IMR-90 (cell line): ENCODE data around the gene TEX264. TPM values are rescaled to one million over a fixed set of nuclear protein-coding genes. Genes with fewer than 3 reads are reported as not detected.

Source experiments
- ATAC-seq: fragments of 200-7000 bp; cut with Tn5 transposase; 2 replicates; pipeline ENCODE4 v1.9.1; 2020; ENCODE audit warnings: low read depth, mild to moderate bottlenecking, moderate library complexity
- BruUV-seq: library from RNA; stranded (reverse); fragments of 400-500 nt; replicated peaks from 2 replicates; lab custom pipeline; 2021; lab: Mats Ljungman, UMichigan
- CTCF ChIA-PET: fragments of 300-600 bp; formaldehyde crosslinking; extraction: SDS; loops from one replicate; lab custom pipeline; 2021; ENCODE audit warnings: antibody characterized with exemption; lab: Yijun Ruan, JAX
- POLR2A ChIA-PET: fragments of 300-600 bp; sonication (Branson Sonifier 250); formaldehyde crosslinking; loops from one replicate; lab custom pipeline; 2022; ENCODE audit warnings: antibody characterized with exemption; ENCODE audit not compliant: unreplicated experiment; lab: Charles Lee
- DNase-seq: peaks from one replicate; pipeline ENCODE4 v3.0.0; 2013
- H2AFZ ChIP-seq: replicated peaks from 2 replicates; pipeline ENCODE3; 2013; ENCODE audit warnings: low read length, mild to moderate bottlenecking; ENCODE audit not compliant: poor library complexity
- H2AK5ac ChIP-seq: 2 replicates; pipeline ENCODE4 v1.6.1; 2013; ENCODE audit warnings: low read depth, low read length, inconsistent platforms
- H2AK9ac ChIP-seq: replicated peaks from 2 replicates; pipeline ENCODE3; 2013; ENCODE audit warnings: mild to moderate bottlenecking, low read depth, low read length, moderate library complexity; ENCODE audit not compliant: poor library complexity
- H2BK120ac ChIP-seq: 2 replicates; pipeline ENCODE4 v1.6.1; 2013; ENCODE audit warnings: low read depth, low read length, inconsistent platforms
- H2BK15ac ChIP-seq: 3 replicates; pipeline ENCODE4 v1.6.1; 2013; ENCODE audit warnings: low read depth, low read length, inconsistent platforms
- H2BK20ac ChIP-seq: 2 replicates; pipeline ENCODE4 v1.6.1; 2013; ENCODE audit warnings: low read depth, mild to moderate bottlenecking, inconsistent platforms, low read length, moderate library complexity
- H2BK5ac ChIP-seq: 2 replicates; pipeline ENCODE4 v1.6.1; 2013; ENCODE audit warnings: mild to moderate bottlenecking, low read depth, low read length, inconsistent platforms; ENCODE audit not compliant: poor library complexity, severe bottlenecking
- H3K14ac ChIP-seq: replicated peaks from 2 replicates; pipeline ENCODE4 v1.6.1; 2013; ENCODE audit warnings: low read depth, low read length, inconsistent platforms
- H3K18ac ChIP-seq: 2 replicates; pipeline ENCODE4 v1.6.1; 2013; ENCODE audit warnings: low read depth, low read length, control low read depth
- H3K23ac ChIP-seq: 2 replicates; pipeline ENCODE4 v1.6.1; 2013; ENCODE audit warnings: low read depth, low read length, inconsistent platforms
- H3K27ac ChIP-seq: 2 replicates; pipeline ENCODE4 v1.5.1; 2013; ENCODE audit warnings: mild to moderate bottlenecking, control low read depth, low read length; ENCODE audit not compliant: insufficient read depth
- H3K27me3 ChIP-seq: 2 replicates; pipeline ENCODE4 v1.6.1; 2013; ENCODE audit warnings: low read length; ENCODE audit not compliant: control insufficient read depth, insufficient read depth
- H3K36me3 ChIP-seq: 2 replicates; pipeline ENCODE4 v1.6.1; 2013; ENCODE audit warnings: low read length, mixed read lengths; ENCODE audit not compliant: control insufficient read depth, insufficient read depth
- H3K4ac ChIP-seq: 2 replicates; pipeline ENCODE4 v1.6.1; 2013; ENCODE audit warnings: low read depth, low read length, inconsistent platforms
- H3K4me1 ChIP-seq: 2 replicates; pipeline ENCODE4 v1.6.1; 2013; ENCODE audit warnings: low read length, mixed read lengths; ENCODE audit not compliant: control insufficient read depth, insufficient read depth
- H3K4me2 ChIP-seq: 2 replicates; pipeline ENCODE4 v1.6.1; 2013; ENCODE audit warnings: low read depth, mild to moderate bottlenecking, control low read depth, low read length, moderate library complexity
- H3K4me3 ChIP-seq: 2 replicates; pipeline ENCODE4 v1.5.1; 2013; ENCODE audit warnings: low read depth, mild to moderate bottlenecking, control low read depth, low read length, moderate library complexity; ENCODE audit not compliant: insufficient read depth
- H3K56ac ChIP-seq: 2 replicates; pipeline ENCODE4 v1.6.1; 2013; ENCODE audit warnings: low read length, inconsistent platforms; ENCODE audit not compliant: insufficient read depth; ENCODE audit errors: extremely low read depth
- H3K79me1 ChIP-seq, 2 experiments: 2 replicates each; pipeline ENCODE4 v1.6.1; 2013; ENCODE audit warnings: low read length in 2 of 2, inconsistent platforms in 1 of 2, low read depth in 1 of 2
- H3K9ac ChIP-seq: 2 replicates; pipeline ENCODE4 v1.6.1; 2013; ENCODE audit warnings: low read depth, low read length, control low read depth
- H3K9me1 ChIP-seq: 2 replicates; pipeline ENCODE4 v1.6.1; 2013; ENCODE audit warnings: low read length, inconsistent platforms; ENCODE audit not compliant: insufficient read depth
- H3K9me3 ChIP-seq: 2 replicates; pipeline ENCODE4 v1.6.1; 2013; ENCODE audit warnings: low read length; ENCODE audit not compliant: control insufficient read depth, insufficient read depth
- H4K20me1 ChIP-seq: 2 replicates; pipeline ENCODE4 v1.6.1; 2013; ENCODE audit warnings: low read length, inconsistent platforms; ENCODE audit not compliant: insufficient read depth
- H4K5ac ChIP-seq: 2 replicates; pipeline ENCODE4 v1.6.1; 2013; ENCODE audit warnings: mild to moderate bottlenecking, low read depth, low read length, control low read depth
- H4K8ac ChIP-seq, 2 experiments: 2 replicates each; pipeline ENCODE4 v1.6.1; 2013; ENCODE audit warnings: low read depth in 2 of 2, low read length in 2 of 2, control low read depth in 1 of 2, inconsistent platforms in 1 of 2
- H4K91ac ChIP-seq: 2 replicates; pipeline ENCODE4 v1.6.1; 2013; ENCODE audit warnings: low read depth, low read length, inconsistent platforms; ENCODE audit not compliant: insufficient read depth
- MAZ ChIP-seq: IDR thresholded peaks from 2 replicates; pipeline ENCODE4 v1.6.1; 2012; ENCODE audit warnings: low read depth, mild to moderate bottlenecking, low read length, improper control_type of control experiment, moderate library complexity, borderline replicate concordance
- RFX5 ChIP-seq: IDR thresholded peaks from 2 replicates; pipeline ENCODE4 v1.8.0; 2012; ENCODE audit warnings: low read depth, mild to moderate bottlenecking, low read length, moderate library complexity
- WGBS, 2 experiments: methylation state at CpG; one replicate each; pipeline versions ENCODE4 v1.1.5 to v1.1.7; 2013; ENCODE audit warnings: missing lambda C conversion rate in 2 of 2; ENCODE audit not compliant: insufficient read length in 1 of 2; ENCODE audit errors: extremely low coverage in 2 of 2; 5-methylcytosine and 5-hydroxymethylcytosine counted together
- dilution Hi-C: fragments of 300-500 bp; cut with HindIII; formaldehyde crosslinking; loops from one replicate; pipeline ENCODE4 v1.14.3; 2018; ENCODE audit warnings: low sequenced_read_pairs; ENCODE audit not compliant: unreplicated experiment
- in situ Hi-C: fragments of 300-500 bp; cut with MboI; formaldehyde crosslinking; loops from 3 replicates; pipeline ENCODE4 v1.14.3; 2019; ENCODE audit warnings: low sequenced_read_pairs, inconsistent platforms, mixed read lengths
- intact Hi-C: fragments of 100-400 bp; cut with micrococcal nuclease; formaldehyde crosslinking; loops from 2 replicates; pipeline ENCODE4 v1.10.0; 2022
- polyA plus RNA-seq, 3 experiments: library from polyadenylated mRNA; depleted of rRNA; stranded (reverse); fragments of >200 nt; gene quantifications; 2 replicates each; pipeline ENCODE4 v1.2.3, GENCODE V29; 2012; ENCODE audit warnings: low replicate concordance in 1 of 3
- total RNA-seq: library from RNA; depleted of rRNA; stranded (reverse); fragments of >200 nt; gene quantifications from 2 replicates; pipeline ENCODE4 v1.2.3, GENCODE V29; 2012
- TF ChIP-seq, protein P1 (sequence below): fragments of 150-350 bp; IDR thresholded peaks from 2 replicates; pipeline ENCODE4 v1.6.1; 2017; ENCODE audit warnings: mild to moderate bottlenecking, antibody characterized with exemption, low read length, low read depth

The TEX264 gene
- total and polyA plus RNA-seq, 2 of the 4 experiments (the other 2 are of a cell fraction): 30.3 to 45.0 TPM

DNA sequence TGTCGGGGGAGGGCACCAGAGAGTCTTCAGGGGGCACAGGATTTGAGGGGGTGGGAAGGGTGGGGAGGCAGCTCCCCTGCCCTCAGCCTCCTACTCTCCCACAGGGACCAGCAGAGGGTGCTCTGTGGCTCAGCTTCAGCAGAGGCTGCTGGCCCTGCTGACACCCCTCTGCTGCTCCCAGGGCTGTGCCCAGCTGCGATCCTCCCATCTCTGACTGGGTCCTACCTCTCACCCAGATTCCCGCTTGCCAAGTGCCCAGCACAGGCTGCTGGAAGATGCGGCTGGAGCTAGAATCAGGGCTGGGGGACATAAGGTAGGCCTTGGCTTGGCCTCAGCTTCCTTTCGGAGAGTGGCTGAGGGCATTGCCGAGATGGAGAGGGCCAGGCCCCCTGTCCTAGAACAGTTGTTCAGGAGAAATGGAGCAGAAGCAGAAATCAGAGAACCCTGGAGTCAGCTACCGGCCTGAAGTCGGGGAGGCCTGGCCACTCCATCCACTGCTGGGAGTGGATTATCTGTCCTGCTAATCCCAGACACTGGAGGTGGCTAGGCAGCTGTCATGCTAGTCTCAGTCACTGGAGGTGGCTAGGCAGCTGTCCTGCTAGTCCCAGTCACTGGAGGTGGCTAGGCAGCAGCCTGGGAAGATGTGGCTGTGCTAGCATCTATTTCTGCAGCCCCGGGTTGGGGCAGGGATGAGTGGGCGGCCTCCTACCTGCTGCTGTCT, 39.7 kb downstream of the TEX264 start:
- Histone ChIP-seq H2AK9ac (no peak overlapping the region), H2BK20ac (no peak overlapping the region), H3K18ac (no peak overlapping the region), H2AK5ac (no peak overlapping the region), H4K8ac (no peak overlapping the region), H3K4me2 (no peak overlapping the region), H2AFZ (no peak overlapping the region), H3K14ac (no peak overlapping the region), H3K56ac (no peak overlapping the region), H2BK5ac (no peak overlapping the region), H3K4me1 (no peaks in the 10 kb centered on the region), H3K27me3 (peaks cover 15% of the 10 kb centered on the region; the same call in 1 of the 2 replicates), H3K9me3 (no peaks in the 10 kb centered on the region), H3K23ac (no peak overlapping the region), H4K5ac (no peak overlapping the region), H3K36me3 (no peaks in the 10 kb centered on the region), H3K27ac (no peak overlapping the region), H3K79me1 (no peaks in the 10 kb centered on the region), H3K4ac (no peak overlapping the region), H3K9ac (no peak overlapping the region), H4K20me1 (peaks cover 8% of the 10 kb centered on the region), H4K91ac (no peak overlapping the region), H3K4me3 (no peak overlapping the region), H3K9me1 (no peaks in the 10 kb centered on the region; the same call in 1 of the 2 replicates), H2BK120ac (no peak overlapping the region), H2BK15ac (no peak overlapping the region)
- dilution Hi-C loops (no loop called here), intact Hi-C loops (loop anchor here (5.0 kb wide), 1 partner anchor 92 kb away; no protein-coding TSS in a partner anchor), in situ Hi-C loops (no loop called here)
- ChIA-PET CTCF (interaction anchor here (0.8 kb wide), 1 partner anchor 8 kb away, joined by 4 read pairs; no protein-coding TSS in a partner anchor), POLR2A (no interaction called here)
- no TSS peak for BruUV-seq
- ATAC-seq (no peak), DNase-seq (no peak)
- 67% methylated on average over 5 of the region's 10 CpGs; no CpG with 5 or more reads in 1 of the 2 experiments for WGBS, 2 experiments
- no peak for TF ChIP-seq MAZ
- TF ChIP-seq RFX5: no peak
- TF ChIP-seq, protein P1, sequence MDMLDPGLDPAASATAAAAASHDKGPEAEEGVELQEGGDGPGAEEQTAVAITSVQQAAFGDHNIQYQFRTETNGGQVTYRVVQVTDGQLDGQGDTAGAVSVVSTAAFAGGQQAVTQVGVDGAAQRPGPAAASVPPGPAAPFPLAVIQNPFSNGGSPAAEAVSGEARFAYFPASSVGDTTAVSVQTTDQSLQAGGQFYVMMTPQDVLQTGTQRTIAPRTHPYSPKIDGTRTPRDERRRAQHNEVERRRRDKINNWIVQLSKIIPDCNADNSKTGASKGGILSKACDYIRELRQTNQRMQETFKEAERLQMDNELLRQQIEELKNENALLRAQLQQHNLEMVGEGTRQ: no peak
